ENCODE measurements around the gene C6orf58.

The C6orf58 gene

GRCh38 chr6:127576874-127577273, at the start of gene C6orf58:
Gene C6orf58, plus strand, starts transcription at chr6:127577174. Its CDS starts 12 bp downstream, at chr6:127577186.
- in situ Hi-C loops (cut with MboI; ENCODE audit: low sequenced_read_pairs), result no loop called here

- in situ Hi-C loops (cut with MboI; ENCODE audit: low sequenced_read_pairs), result no loop called here
These were observed 44.0 kb upstream of the C6orf58 start for GRCh38 chr6:127533011-127533410.

GRCh38 chr6:127533736-127534135, 43.2 kb upstream of the C6orf58 start:
- in situ Hi-C loops (cut with MboI; ENCODE audit: low sequenced_read_pairs), result no loop called here

- in situ Hi-C loops (cut with MboI; ENCODE audit: low sequenced_read_pairs), result no loop called here
These were observed 38.2 kb upstream of the C6orf58 start for GRCh38 chr6:127538750-127539264.

GRCh38 chr6:127539272-127539671, 37.7 kb upstream of the C6orf58 start:
- in situ Hi-C loops (cut with MboI; ENCODE audit: low sequenced_read_pairs), result no loop called here

- in situ Hi-C loops (cut with MboI; ENCODE audit: low sequenced_read_pairs), result no loop called here
These were observed 29.8 kb upstream of the C6orf58 start for GRCh38 chr6:127547215-127547614.

- in situ Hi-C loops (cut with MboI; ENCODE audit: low sequenced_read_pairs), result no loop called here
These were observed 28.9 kb upstream of the C6orf58 start for GRCh38 chr6:127547904-127548649.

- in situ Hi-C loops (cut with MboI; ENCODE audit: low sequenced_read_pairs), result no loop called here
These were observed 26.6 kb upstream of the C6orf58 start for GRCh38 chr6:127550403-127550802.

GRCh38 chr6:127554435-127555006, 22.5 kb upstream of the C6orf58 start:
- in situ Hi-C loops (cut with MboI; ENCODE audit: low sequenced_read_pairs), result no loop called here

- in situ Hi-C loops (cut with MboI; ENCODE audit: low sequenced_read_pairs), result no loop called here
These were observed 15.3 kb upstream of the C6orf58 start for GRCh38 chr6:127561660-127562059.

GRCh38 chr6:127564761-127565160, 12.2 kb upstream of the C6orf58 start:
- in situ Hi-C loops (cut with MboI; ENCODE audit: low sequenced_read_pairs), result no loop called here

- in situ Hi-C loops (cut with MboI; ENCODE audit: low sequenced_read_pairs), result no loop called here
These were observed 10.9 kb upstream of the C6orf58 start for GRCh38 chr6:127566119-127566518.

- in situ Hi-C loops (cut with MboI; ENCODE audit: low sequenced_read_pairs), result no loop called here
These were observed 10.3 kb upstream of the C6orf58 start for GRCh38 chr6:127566651-127567050.

GRCh38 chr6:127567476-127567875, 9.5 kb upstream of the C6orf58 start:
- in situ Hi-C loops (cut with MboI; ENCODE audit: low sequenced_read_pairs), result no loop called here

GRCh38 chr6:127570739-127571389, 6.1 kb upstream of the C6orf58 start:
- in situ Hi-C loops (cut with MboI; ENCODE audit: low sequenced_read_pairs), result no loop called here

- in situ Hi-C loops (cut with MboI; ENCODE audit: low sequenced_read_pairs), result no loop called here
These were observed 1.9 kb downstream of the C6orf58 start for GRCh38 chr6:127578900-127579299.

GRCh38 chr6:127581576-127581975, 4.6 kb downstream of the C6orf58 start:
- in situ Hi-C loops (cut with MboI; ENCODE audit: low sequenced_read_pairs), result no loop called here

GRCh38 chr6:127582777-127583462, 5.9 kb downstream of the C6orf58 start:
- in situ Hi-C loops (cut with MboI; ENCODE audit: low sequenced_read_pairs), result no loop called here

- in situ Hi-C loops (cut with MboI; ENCODE audit: low sequenced_read_pairs), result no loop called here
These were observed 8.1 kb downstream of the C6orf58 start for GRCh38 chr6:127585123-127585522.

- in situ Hi-C loops (cut with MboI; ENCODE audit: low sequenced_read_pairs), result no loop called here
These were observed 9.4 kb downstream of the C6orf58 start for GRCh38 chr6:127586372-127586771.

- in situ Hi-C loops (cut with MboI; ENCODE audit: low sequenced_read_pairs), result no loop called here
These were observed 10.9 kb downstream of the C6orf58 start for GRCh38 chr6:127587875-127588274.
